ENCODE measurements around the gene FSTL4.
"Not testable (repeated sequence)": the region's sequence is repeated elsewhere in the genome, so short reads cannot be mapped to it uniquely, and the experiment has no call there.

The FSTL4 gene

DNA sequence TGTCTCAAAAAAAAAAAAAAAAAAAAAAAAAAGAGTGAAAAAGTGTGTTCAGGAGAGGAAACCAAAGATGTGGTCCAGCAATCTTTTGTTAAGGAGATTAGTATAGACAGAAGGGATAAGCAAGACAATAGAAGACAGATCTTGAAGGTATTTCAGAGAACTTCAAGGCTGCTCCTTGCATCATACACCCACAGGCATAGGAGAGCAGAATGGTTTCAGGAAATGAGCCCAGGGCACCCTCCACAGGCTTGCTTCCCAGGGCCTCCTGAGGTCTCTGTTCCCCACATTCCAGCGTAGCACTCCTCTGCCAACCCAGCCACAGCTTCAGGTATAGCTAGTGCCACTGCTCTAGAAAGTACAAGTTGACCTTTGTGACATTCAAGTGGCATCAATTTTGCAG lies 65.8 kb downstream of the FSTL4 start:
- no peak for DNase-seq

GRCh38 chr5:133544346-133544745 lies 68.0 kb downstream of the FSTL4 start:
- DNase-seq: no peak

GRCh38 chr5:133539818-133540217 lies 72.5 kb downstream of the FSTL4 start:
- no peak for DNase-seq

- DNase-seq: no peak
Measured at GRCh38 chr5:133538718-133539117, 73.6 kb downstream of the FSTL4 start.

DNA sequence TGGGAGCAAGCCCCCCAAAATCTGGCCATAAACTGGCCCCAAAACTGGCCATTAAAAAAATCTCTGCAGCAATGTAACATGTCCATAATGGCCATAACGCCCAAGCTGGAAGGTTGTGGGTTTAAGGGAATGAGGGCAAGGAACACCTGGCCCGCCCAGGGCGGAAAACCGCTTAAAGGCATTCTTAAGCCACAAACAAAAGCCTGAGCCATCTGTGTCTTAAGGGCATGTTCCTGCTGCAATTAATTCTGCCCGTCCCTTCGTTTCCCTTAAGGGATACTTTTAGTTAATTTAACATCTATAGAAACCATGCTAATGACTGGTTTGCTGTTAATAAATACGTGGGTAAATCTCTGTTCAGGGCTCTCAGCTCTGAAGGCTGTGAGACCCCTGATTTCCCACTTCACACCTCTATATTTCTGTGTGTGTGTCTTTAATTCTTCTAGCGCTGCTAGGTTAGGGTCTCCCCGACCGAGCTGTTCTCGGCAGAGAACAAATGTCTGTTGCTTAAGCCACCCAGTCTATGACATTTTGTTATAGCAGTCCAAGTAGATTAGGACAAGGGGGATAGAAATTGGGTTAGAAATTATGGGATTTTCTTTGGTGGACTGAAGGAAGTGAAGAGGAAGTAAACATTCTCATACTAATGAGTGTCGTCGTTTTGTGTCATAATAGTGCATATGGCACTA lies 77.0 kb downstream of the FSTL4 start:
- not testable (repeated sequence) for DNase-seq

DNA sequence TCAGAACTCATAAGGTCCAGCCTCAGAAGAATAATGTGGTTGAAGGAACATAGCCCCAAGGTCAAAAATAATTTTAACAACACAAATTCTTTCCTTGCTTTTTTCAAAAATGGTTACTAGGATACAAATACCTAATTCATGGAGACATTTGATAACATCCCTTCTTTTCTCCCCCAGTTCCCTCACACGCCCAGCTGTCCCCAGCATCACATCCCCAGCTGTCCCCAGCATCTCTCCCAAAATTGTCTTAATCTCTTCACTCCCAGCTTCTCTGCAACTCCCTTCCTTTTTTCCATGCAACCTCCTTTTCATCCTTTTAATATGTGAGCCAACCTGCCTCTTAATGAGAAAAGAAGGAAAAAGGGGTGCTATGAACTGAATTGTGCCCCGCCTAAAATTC lies 77.8 kb downstream of the FSTL4 start:
- no peak for DNase-seq

DNA sequence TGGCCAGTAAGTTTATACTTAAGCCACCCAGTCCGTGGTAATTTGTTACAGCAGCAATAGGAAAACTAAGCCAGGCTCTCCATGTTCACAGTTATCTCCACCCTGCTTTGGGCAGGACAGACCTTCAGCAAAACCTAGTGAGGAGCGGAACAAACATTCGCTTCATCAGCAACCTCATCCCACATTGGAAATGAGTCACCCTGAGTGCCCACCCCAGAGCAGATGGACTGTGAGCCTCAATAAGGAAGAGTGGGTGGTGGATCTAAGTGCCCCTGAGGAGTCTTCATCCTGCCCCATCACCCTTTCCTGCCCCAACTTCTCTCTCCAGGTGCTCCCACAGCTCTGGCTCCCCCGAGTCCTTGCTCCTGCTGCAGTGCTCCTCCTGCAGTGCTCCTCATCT lies 78.8 kb downstream of the FSTL4 start:
- DNase-seq: no peak

GRCh38 chr5:133531594-133531993 lies 80.7 kb downstream of the FSTL4 start:
- no peak for DNase-seq

DNA sequence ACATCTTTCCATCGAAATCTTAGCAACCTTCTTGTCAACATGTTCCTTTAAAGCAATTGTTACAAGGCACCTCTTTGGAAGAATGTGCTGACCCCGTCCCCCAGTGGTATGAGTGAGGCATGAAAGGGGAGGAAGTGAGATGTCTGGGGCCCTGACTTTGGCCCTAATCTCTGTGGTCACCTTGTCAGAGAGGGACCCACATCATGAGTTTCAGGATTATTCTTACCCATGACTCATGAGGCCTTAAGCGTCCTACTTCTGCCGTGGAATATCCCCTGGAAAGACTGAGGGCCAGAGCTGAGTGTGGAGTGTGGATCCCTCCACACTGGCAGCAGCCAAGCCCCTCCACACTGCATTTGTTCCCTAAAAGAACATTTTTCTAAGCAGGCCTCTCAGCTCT lies 81.2 kb downstream of the FSTL4 start:
- no peak for DNase-seq

- no peak for DNase-seq
Measured at GRCh38 chr5:133530270-133530669, 82.1 kb downstream of the FSTL4 start.

- DNase-seq: no peak
Measured at GRCh38 chr5:133528841-133529240, 83.5 kb downstream of the FSTL4 start.

- no peak for DNase-seq
Measured at GRCh38 chr5:133527311-133527710, 85.0 kb downstream of the FSTL4 start.

DNA sequence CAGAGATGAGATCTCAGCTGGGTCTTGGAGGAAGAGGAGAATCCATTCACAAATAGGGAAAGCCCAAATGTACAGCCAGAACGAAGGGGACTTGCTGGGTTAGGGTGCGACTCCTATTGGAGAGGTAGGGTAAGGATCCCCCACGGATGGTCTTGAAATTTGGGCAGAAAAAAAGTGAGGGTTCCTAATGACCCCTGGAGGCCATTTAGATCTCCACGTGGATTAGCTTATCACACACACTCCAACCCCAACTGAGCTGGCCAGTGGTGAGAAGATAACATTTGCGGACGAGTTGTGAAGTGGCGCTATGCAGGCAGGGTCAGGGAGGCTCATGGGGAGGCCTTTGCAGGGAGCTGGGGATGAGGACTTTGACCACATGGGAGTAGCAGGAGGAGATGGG lies 86.0 kb downstream of the FSTL4 start:
- DNase-seq: no peak

- no peak for DNase-seq
Measured at GRCh38 chr5:133525126-133525525, 87.2 kb downstream of the FSTL4 start.

- DNase-seq: no peak
Measured at GRCh38 chr5:133524666-133525065, 87.7 kb downstream of the FSTL4 start.

- no peak for DNase-seq
Measured at GRCh38 chr5:133523961-133524586, 88.3 kb downstream of the FSTL4 start.

DNA sequence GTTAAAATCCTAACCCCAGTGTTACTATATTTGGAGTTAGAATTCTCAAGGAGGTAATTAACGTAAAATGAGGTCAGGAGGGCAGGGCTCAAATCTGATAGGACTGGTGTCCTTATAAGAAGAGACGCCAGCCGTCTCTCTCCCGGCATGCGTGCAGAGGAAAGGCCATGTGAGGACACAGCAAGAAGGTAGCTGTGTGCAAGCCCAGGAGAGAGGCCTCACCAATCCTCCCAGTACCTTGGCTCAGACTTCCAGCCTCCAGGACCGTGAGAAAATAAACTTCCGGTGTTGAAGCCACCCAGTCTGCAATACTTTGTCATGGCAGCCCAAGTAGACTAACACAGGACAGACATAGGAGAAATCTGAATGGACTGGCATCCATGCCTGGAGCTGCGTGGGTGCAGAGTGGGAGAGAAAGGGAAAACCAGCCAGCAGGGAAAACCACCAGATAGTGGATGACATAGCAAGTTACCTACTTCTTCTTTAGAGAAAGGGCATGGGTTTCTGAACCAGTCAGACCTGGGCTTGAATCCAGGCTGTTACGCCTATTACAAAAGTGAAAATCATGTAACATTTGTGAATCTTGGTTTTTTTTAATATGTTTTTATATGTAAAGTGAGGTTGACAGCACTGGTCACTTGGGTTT lies 89.2 kb downstream of the FSTL4 start:
- DNase-seq: no peak

- no peak for DNase-seq
Measured at GRCh38 chr5:133521801-133522200, 90.5 kb downstream of the FSTL4 start.

DNA sequence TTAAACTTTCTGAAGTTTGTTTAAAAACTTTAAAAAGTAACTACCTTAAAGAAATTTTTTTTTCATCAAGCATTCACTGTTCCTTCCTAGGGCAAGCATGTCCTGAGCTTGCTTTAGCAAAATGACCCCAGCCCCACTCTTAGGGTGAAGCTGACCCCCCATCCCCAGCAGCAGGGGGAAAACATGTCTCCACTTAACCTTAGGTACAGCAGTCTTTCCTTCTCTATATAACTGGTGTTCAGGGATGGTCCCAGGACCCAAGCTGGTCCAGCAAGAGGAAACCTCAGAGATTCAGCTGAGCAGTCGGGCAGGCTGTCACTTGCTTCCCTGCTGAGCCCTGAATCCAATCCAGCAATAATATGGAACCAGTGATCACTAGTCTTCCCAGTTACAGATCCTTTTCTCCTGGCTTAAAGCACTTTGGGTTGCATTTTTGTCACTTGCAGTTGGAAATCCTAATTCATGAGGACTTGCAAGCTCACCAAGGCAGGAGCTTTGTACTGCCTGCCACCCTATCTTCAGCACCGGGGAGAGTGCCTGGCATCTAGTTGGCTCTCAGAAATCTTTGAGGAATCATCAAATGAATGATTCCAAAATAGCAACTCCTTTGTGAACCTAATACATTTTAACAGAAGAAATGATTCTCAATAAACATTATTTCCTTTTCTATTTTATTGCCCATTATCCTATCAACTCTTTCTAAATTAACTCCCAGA lies 91.2 kb downstream of the FSTL4 start:
- DNase-seq: no peak

- no peak for DNase-seq
Measured at GRCh38 chr5:133520062-133520461, 92.3 kb downstream of the FSTL4 start.

- DNase-seq: no peak
Measured at GRCh38 chr5:133519191-133519590, 93.2 kb downstream of the FSTL4 start.

DNA sequence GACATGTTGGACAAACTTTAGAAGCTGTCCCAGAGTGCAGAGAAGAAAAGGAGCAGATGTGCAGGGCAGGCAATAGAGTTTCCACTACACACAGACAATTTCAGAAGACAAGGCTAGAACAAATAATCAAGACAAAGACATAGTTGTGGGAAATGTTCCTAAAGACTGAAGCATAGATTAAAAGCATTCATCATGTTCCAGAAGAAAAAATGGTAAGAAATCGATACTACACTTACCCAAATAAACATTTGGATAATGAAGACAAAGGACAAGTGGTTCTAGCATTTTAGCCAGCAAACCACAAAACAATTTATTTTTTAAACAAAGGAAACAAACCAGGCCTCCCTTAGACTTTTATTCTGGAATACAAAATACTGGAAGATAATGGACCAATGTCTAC lies 97.9 kb downstream of the FSTL4 start:
- DNase-seq: no peak

GRCh38 chr5:133512896-133513295 lies 99.4 kb downstream of the FSTL4 start:
- no peak for DNase-seq
